Left colon (tissue), 2 donors: ENCODE data around the gene POLR1D. TPM values are rescaled to one million over a fixed set of nuclear protein-coding genes. Genes with fewer than 3 reads are reported as not detected.

Source experiments
- ATAC-seq: fragments of 200-7000 bp; cut with Tn5 transposase; one replicate; pipeline ENCODE4 v1.9.1; 2020; ENCODE audit warnings: mild to moderate bottlenecking, moderate library complexity
- DNase-seq, 2 donors: peaks; one replicate each; pipeline ENCODE4 v3.0.0-alpha.2; 2020
- intact Hi-C, 2 donors: fragments of 100-400 bp; cut with DNase I in 1 of 2; cut with micrococcal nuclease in 1 of 2; formaldehyde crosslinking; loops; one replicate each; pipeline versions ENCODE4 v1.11.2 to v1.14.0; 2022; cut with DNase I, micrococcal nuclease
- long read RNA-seq: library from polyadenylated mRNA; unstranded; transcript quantifications from one replicate; pipeline ENCODE4 v2.0.0, GENCODE V29; 2021
- total RNA-seq, 2 donors: library from RNA; stranded (reverse); fragmentation: NEBNext Ultra II Directional; extraction: Animal tissue kit (Norgen Biotek cat#: 25700); gene quantifications; one replicate each; pipeline ENCODE4 v1.2.1, GENCODE V29; 2021
- donor health status: DM: no; HTN: no; CAD: no.
- donor health status: DM: yes; HTN: yes; CAD: no.

Gene POLR1D, protein sequence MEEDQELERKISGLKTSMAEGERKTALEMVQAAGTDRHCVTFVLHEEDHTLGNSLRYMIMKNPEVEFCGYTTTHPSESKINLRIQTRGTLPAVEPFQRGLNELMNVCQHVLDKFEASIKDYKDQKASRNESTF
- 100 to 1,000 TPM in 1 of 2 donors, 10 to 100 TPM in 1; 95.5 to 101 TPM for total RNA-seq
- long read RNA-seq, transcript POLR1D-201 (2 exons, 1,166 nt) = minor isoform, 9 of 40 reads
- long read RNA-seq, transcript POLR1D-203 (3 exons, 2,036 nt) = major isoform, 20 of 40 reads
- long read RNA-seq, partial matches to known transcripts = 0 of 40 reads
- long read RNA-seq, other reads (novel, unspliced or antisense) = 10 of 40 reads

GRCh38 chr13:27621366-27622101 lies at the start of gene POLR1D:
Gene POLR1D, plus strand, starts transcription at chr13:27621892. Its CDS starts 92 bp downstream, at chr13:27621984.
- DNase-seq (peak; percentile 87 to 90), ATAC-seq (peak; percentile 73)
- intact Hi-C loops = no loop called here

GRCh38 chr13:27572234-27572901 lies 49.3 kb upstream of the POLR1D start:
- ATAC-seq (no peak), DNase-seq (no peak)
- intact Hi-C loops = no loop called here

DNA sequence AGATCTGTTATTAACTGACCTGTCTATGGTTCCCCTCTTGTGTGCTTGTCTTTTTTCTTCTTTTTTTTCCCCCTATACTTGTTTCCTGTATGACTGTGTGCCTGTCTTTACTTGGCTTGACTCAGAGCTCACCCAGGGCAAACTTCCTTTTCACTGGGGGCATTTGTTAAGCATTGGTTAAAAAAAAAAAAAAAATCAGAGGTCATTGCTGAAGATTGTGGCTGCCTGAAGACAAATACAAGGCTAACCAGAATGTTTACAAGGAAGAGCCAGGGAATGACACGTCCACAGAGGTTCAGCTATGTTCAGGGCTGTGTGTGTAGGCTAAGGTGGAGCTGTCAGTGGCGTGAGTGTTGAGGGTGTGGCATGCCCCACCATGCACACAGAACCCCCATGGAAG lies 48.4 kb upstream of the POLR1D start:
- ATAC-seq = peak; percentile 74
- no peak for DNase-seq
- intact Hi-C loops = no loop called here

- intact Hi-C loops = no loop called here
- DNase-seq (no peak), ATAC-seq (no peak)
Measured at GRCh38 chr13:27574661-27575060, 47.0 kb upstream of the POLR1D start.

DNA sequence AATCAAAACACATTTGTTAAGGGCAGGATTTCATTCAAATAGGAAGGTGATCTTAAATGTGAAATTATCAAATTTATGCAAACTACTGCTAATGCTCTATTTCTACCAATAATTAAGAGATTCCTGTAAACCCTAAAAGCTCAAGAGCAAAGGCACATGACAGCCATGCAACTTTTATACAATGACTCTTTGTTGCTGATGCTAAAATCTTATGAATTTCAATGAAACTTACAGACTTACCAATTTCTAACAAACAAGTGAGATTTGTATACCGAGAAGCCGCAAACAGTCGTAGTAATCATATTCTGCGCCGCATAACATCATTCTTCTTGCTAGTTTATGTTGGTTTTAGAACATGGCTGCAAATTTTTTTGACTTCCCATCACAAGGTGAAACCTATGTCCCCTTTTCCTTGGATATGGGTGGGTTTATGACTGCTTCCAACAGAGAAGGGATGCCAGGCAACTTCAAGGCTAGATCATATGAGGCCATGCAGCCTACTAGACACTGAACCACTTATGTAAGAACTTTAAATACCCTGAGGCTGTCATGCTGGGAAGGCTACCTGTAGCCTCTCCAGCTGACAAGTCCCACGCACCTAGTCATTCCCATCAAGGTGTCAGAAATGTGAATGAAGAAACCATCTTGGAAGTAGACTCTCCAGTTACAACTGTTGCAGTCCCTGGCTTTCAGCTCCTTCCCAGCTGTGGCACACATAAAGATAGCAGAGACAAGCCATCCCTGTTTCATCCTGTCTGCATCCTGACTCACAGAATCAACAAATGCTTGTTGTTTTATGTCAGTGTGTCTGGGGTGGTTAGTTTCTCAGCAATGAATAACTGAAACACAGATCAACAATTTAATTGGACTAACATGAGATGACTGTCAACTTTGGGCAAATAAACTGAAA lies 43.3 kb upstream of the POLR1D start:
- DNase-seq (no peak), ATAC-seq (no peak)
- intact Hi-C loops = no loop called here

- ATAC-seq (no peak), DNase-seq (no peak)
- intact Hi-C loops = no loop called here
Measured at GRCh38 chr13:27583645-27584044, 38.0 kb upstream of the POLR1D start.

GRCh38 chr13:27587095-27587746 lies 34.5 kb upstream of the POLR1D start:
- no peak for DNase-seq

GRCh38 chr13:27588405-27588804 lies 33.3 kb upstream of the POLR1D start:
- ATAC-seq = no peak
- intact Hi-C loops = no loop called here
- DNase-seq = no peak

More at GRCh38 chr13:27587095-27587746, 34.5 kb upstream of the POLR1D start:
- no peak for ATAC-seq
- intact Hi-C loops = no loop called here

DNA sequence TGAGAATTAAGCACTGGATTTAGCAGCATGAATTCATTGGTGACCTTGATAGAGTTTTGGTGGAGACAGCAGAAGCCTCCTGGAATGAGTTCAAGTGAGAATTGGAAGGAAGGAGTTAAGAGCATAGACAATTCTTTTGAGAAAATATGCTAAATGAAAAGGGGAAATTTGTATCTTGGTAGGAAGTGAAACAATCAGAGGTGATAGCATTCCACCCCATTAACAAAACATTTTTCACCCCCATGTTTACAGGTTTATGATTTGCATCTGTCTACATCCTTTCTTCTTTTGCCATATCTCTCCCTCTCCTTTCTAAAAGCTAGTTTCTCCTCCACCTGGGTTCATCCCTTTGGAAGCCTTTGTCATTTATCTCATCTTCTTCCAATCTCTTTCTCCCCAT lies 28.8 kb upstream of the POLR1D start:
- DNase-seq (no peak), ATAC-seq (no peak)
- intact Hi-C loops = no loop called here

DNA sequence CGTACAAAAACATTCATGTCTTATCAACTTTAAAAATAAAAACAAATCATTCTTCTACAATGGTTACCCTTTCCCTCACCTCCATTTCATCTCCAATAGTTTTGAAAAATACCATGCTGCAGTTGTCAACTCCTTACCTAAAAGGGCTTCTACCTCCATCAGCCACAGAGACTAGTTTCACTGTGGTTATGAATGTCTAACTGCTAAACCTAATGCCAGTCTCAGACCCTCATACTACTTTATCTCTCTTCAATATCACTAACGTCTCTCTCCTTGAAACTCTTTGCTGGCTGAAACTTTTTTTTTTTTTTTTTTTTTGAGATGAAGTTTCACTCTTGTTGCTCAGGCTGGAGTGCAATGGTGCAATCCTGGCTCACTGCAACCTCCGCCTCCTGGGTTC lies 28.4 kb upstream of the POLR1D start:
- intact Hi-C loops = no loop called here
- no peak for DNase-seq
- ATAC-seq = no peak

DNA sequence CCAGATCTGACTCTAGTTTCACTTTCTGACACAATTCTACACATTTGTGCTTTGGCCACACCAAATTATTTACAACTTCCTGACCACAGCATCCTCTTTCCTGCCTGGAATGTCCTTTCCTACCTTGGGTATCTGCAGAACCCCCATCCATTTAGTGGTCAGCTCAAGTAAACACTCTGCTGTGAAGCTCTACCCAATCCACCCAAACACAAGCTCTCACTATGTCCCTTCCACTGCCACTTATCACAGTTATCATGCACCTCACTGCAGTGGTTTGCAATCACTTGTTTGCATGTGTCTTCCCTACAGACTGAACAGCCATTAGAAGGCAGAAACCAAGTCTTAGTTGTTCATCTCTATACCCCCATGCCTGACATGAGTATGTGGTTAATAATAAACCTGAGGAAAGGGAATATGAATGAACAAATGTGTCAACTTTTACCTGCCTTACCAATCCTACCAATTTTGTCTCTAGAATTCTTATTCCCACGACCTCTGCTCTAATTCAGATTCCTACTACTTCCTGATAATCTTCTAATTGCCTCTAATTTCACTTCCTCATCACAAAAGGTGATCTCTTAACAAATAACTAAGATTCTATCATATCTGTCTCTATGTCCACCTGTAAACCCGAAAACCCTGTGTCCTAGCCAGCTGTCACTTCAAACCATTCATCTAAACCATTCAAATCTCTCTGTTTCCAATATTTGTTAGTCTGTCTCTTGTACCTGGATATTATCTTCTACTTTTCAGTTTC lies 26.5 kb upstream of the POLR1D start:
- DNase-seq (no peak), ATAC-seq (peak; percentile 17)
- intact Hi-C loops = no loop called here

- no peak for DNase-seq
- ATAC-seq = no peak
- intact Hi-C loops = no loop called here
Measured at GRCh38 chr13:27599096-27599495, 22.6 kb upstream of the POLR1D start.

- ATAC-seq (peak; percentile 61), DNase-seq (no peak)
- intact Hi-C loops = no loop called here
Measured at GRCh38 chr13:27599845-27600553, 21.7 kb upstream of the POLR1D start.

DNA sequence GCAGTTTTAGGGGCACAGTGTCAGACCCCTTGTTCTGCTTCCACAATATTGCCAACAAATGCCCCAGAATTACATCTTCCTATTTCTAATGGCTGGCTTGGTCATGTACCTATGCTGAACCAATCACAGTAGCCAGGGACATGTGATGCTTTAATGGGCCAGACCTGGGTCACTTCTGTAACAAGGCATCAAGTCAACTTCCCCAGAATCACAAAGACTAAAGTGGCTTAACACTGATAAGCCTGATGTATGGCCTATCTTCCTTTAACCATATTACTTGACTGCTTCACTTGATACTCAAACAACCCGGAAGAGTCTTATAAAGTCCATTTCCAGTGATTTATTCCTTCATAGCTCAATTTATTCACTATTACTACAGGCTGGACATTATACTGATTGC lies 21.0 kb upstream of the POLR1D start:
- intact Hi-C loops = no loop called here
- ATAC-seq (no peak), DNase-seq (no peak)

DNA sequence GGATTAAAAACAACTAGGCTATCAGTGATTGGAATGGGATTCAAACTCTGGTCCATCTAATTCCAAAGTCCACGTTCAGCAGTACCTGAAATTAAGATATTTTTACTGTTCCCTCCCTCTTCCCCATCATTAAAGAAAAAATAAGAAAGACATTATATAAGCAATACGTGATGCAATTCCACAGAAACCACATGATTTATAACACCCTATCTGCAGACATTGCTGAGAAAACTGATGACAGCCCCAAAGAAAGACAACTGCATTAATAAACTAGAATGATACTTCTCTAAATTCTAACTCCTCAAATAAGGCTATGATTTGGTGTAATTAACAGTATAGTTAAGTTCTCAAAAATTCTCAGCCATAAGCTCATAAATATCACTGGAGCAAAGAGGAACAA lies 20.5 kb upstream of the POLR1D start:
- DNase-seq (no peak), ATAC-seq (no peak)
- intact Hi-C loops = no loop called here

GRCh38 chr13:27601803-27602202 lies 19.9 kb upstream of the POLR1D start:
- intact Hi-C loops = no loop called here
- DNase-seq (no peak), ATAC-seq (no peak)

GRCh38 chr13:27605099-27605498 lies 16.6 kb upstream of the POLR1D start:
- intact Hi-C loops = no loop called here
- ATAC-seq (no peak), DNase-seq (no peak)
